Measurements from ENCODE around the gene PTGR1. TPM values are rescaled to one million over a fixed set of nuclear protein-coding genes. Genes with fewer than 3 reads are reported as not detected.
A peak's percentile ranks its signal among the peaks of the same experiment; 100 is the strongest.

Gene PTGR1
- polyA plus RNA-seq, 1 of the 3 experiments (the other 2 are of a cell fraction), result 33.0 TPM

DNA sequence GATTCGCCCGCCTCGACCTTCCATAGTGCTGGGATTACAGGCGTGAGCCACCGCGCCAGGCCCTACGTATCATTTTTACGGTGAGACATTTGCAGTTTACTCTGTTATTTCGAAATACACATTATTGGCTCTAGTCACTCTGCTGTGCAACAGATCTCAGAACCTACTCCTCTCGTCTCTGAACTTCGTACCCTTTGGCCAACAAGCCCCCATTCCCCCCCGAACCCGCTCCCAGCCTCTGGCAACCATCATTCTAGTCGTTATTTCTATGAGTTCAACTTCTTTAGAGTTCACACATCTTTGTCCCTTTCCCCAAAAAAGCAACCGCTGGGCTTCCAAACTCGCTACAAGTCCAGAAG is 735 bp downstream of the PTGR1 start (continued):
- no peak for TF ChIP-seq FOSL2 (IDR thresholded peaks at IDR 0.05; ENCODE audit: borderline replicate concordance, low read depth)
- no peak for TF ChIP-seq POLR2AphosphoS5 (IDR thresholded peaks at IDR 0.05; ENCODE audit: low read depth, low read length)
- TF ChIP-seq EZH2phosphoT487 (IDR thresholded peaks at IDR 0.05; ENCODE audit: borderline replicate concordance, low read depth), result no peak

DNA sequence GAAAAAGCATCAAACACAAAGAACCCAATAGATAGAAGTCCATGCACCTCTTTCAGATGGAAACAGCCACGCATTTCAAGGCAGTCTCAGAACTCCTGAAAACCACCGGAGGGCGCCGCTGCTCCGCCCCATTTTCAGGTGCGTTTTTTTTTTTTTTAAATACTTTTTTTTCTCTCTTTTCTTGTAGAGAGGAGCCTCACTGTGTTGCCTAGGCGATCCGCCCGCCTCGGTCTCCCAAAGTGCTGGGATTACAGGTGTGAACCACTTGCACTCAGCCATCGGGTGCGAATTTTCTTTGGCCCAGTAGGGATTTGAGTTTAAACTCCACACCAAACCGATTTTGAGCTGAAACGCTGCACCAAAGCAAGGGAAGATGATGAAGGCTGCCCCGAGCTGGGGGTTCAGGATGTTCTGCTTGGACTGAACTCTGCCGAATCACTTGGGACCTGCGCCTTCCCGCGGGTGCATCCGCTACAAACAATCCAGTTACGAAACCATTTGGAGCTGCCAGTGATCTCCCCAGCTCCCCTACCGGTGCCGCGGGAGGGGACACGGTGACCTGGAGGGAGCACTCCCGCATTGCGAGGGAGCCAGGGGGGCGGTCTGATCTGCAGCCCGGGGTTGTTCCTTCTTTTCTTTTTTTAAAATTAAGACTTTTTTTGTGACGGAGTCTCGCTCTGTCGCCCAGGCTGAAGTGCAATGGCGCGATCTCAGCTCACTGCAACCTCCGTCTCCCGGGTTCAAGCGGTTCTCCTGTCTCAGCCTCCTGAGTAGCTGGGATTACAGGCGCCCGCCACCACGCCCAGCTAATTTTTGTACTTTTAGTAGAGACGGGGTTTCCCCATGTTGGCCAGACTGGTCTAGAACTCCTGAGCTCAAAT is 1.4 kb downstream of the PTGR1 start:
- H3K27me3 ChIP-seq (ENCODE audit: insufficient read depth), result no peaks in the 10 kb centered on the region
- H4K20me1 ChIP-seq (ENCODE audit: insufficient read depth), result no peaks in the 10 kb centered on the region
- no peaks in the 10 kb centered on the region for H3K9me3 ChIP-seq
- no peaks in the 10 kb centered on the region; a peak in 1 of 4 replicates for H3K4me1 ChIP-seq (ENCODE audit: control insufficient read depth in 1 of 2, insufficient read depth in 2 of 2, low read depth in 1 of 2, low read length in 1 of 2)
- H2AFZ ChIP-seq (ENCODE audit: low read depth), result peak overlapping the region; percentile 94
- H3K4me3 ChIP-seq (ENCODE audit: low read depth in 2 of 2, low read length in 1 of 2), result peak overlapping the region; percentile 54 to 75
- DNase-seq, result peak; percentile 66
- H3K9me2 ChIP-seq, result no peaks in the 10 kb centered on the region
- peaks cover 14 to 23% of the 10 kb centered on the region in 2 experiments for H3K36me3 ChIP-seq (replicated peaks in 1 of 2; ENCODE audit: control insufficient read depth in 1 of 2, insufficient read depth in 2 of 2, low read length in 1 of 2)
- H3K27ac ChIP-seq (ENCODE audit: low read depth in 2 of 2, low read length in 1 of 2), result peak overlapping the region in 1 of 2 experiments; percentile 53; a peak in 2 of 4 replicates
- peak overlapping the region; percentile 62 for H3K9ac ChIP-seq
- peak; percentile 61 for TF ChIP-seq SMC3 (IDR thresholded peaks at IDR 0.05; ENCODE audit: low read depth, low read length)
- TF ChIP-seq RAD21 (IDR thresholded peaks at IDR 0.05; ENCODE audit: low read length), result peak; percentile 80
- no peak for TF ChIP-seq FOXM1 (IDR thresholded peaks at IDR 0.05; ENCODE audit: low read depth)
- TF ChIP-seq GATA2 (CRISPR knock-in tag; IDR thresholded peaks at IDR 0.05), result no peak
- TF ChIP-seq TEAD4 (IDR thresholded peaks at IDR 0.05; ENCODE audit: borderline replicate concordance, insufficient read depth), result no peak
- TF ChIP-seq RCOR1 (IDR thresholded peaks at IDR 0.05; ENCODE audit: low read length), result no peak
- TF ChIP-seq, protein P1, sequence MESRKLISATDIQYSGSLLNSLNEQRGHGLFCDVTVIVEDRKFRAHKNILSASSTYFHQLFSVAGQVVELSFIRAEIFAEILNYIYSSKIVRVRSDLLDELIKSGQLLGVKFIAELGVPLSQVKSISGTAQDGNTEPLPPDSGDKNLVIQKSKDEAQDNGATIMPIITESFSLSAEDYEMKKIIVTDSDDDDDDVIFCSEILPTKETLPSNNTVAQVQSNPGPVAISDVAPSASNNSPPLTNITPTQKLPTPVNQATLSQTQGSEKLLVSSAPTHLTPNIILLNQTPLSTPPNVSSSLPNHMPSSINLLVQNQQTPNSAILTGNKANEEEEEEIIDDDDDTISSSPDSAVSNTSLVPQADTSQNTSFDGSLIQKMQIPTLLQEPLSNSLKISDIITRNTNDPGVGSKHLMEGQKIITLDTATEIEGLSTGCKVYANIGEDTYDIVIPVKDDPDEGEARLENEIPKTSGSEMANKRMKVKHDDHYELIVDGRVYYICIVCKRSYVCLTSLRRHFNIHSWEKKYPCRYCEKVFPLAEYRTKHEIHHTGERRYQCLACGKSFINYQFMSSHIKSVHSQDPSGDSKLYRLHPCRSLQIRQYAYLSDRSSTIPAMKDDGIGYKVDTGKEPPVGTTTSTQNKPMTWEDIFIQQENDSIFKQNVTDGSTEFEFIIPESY (IDR thresholded peaks at IDR 0.05; ENCODE audit: borderline replicate concordance, low read depth), result no peak
- no peak for TF ChIP-seq MXI1 (IDR thresholded peaks at IDR 0.05; ENCODE audit: low read depth, low read length)
- TF ChIP-seq TCF12 (IDR thresholded peaks at IDR 0.05), result no peak
- TF ChIP-seq YY1 (IDR thresholded peaks at IDR 0.05; ENCODE audit: low read depth), result 0 out of 2 replicates have a peak, but pooled peaks have one; percentile 21
- TF ChIP-seq IRF3 (IDR thresholded peaks at IDR 0.05; ENCODE audit: low read depth, low read length), result no peak
- TF ChIP-seq JUND (IDR thresholded peaks at IDR 0.05), result no peak
- TF ChIP-seq, protein P2, sequence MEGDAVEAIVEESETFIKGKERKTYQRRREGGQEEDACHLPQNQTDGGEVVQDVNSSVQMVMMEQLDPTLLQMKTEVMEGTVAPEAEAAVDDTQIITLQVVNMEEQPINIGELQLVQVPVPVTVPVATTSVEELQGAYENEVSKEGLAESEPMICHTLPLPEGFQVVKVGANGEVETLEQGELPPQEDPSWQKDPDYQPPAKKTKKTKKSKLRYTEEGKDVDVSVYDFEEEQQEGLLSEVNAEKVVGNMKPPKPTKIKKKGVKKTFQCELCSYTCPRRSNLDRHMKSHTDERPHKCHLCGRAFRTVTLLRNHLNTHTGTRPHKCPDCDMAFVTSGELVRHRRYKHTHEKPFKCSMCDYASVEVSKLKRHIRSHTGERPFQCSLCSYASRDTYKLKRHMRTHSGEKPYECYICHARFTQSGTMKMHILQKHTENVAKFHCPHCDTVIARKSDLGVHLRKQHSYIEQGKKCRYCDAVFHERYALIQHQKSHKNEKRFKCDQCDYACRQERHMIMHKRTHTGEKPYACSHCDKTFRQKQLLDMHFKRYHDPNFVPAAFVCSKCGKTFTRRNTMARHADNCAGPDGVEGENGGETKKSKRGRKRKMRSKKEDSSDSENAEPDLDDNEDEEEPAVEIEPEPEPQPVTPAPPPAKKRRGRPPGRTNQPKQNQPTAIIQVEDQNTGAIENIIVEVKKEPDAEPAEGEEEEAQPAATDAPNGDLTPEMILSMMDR (IDR thresholded peaks at IDR 0.05), result peak; percentile 77
- no peak for TF ChIP-seq GABPA (IDR thresholded peaks at IDR 0.05; ENCODE audit: low read depth)
- no peak for TF ChIP-seq EZH2phosphoT487 (IDR thresholded peaks at IDR 0.05; ENCODE audit: borderline replicate concordance, low read depth)
- TF ChIP-seq MEF2A (IDR thresholded peaks at IDR 0.05; ENCODE audit: borderline replicate concordance, low read depth), result no peak
- TF ChIP-seq TAF1 (IDR thresholded peaks at IDR 0.05; ENCODE audit: borderline replicate concordance, low read depth, low read length), result no peak
- no peak for TF ChIP-seq CHD2 (IDR thresholded peaks at IDR 0.05; ENCODE audit: low read length, partially characterized antibody)
- ChIA-PET CTCF (interaction anchor here (0.6 to 4.8 kb wide), 30 partner anchors 8 to 1271 kb away, joined by 3 to 49 read pairs (median 4); partner anchors contain the start of gene DNAJC25), POLR2A (no interaction called here)
- H3K79me2 ChIP-seq (ENCODE audit: insufficient read depth), result no peaks in the 10 kb centered on the region
- WGBS (ENCODE audit: low lambda C conversion rate), result 2% methylated on average over 36 of the region's 41 CpGs
- peak overlapping the region; percentile 92 for H3K4me2 ChIP-seq
- peaks cover 7% of the 10 kb centered on the region for H3F3A ChIP-seq (replicated peaks; ENCODE audit: insufficient read depth)

Data from SK-N-SH (cell line).